OCI-LY7 (cell line): ENCODE data around the gene FXR1.

Experiments used
- CTCF ChIP-seq: fragments of 200-600 bp; sonication (generic); conservative IDR thresholded peaks from 2 replicates; pipeline ENCODE4 v1.5.1; 2014; ENCODE audit warnings: mild to moderate bottlenecking, antibody characterized with exemption, low read length, moderate library complexity, mixed read lengths
- EZH2phosphoT487 ChIP-seq: fragments of 200-600 bp; sonication (generic); IDR thresholded peaks from 2 replicates; pipeline ENCODE4 v1.6.1; 2018; ENCODE audit warnings: low read depth, borderline replicate concordance, mild to moderate bottlenecking, mixed run types, antibody characterized with exemption, low read length, moderate library complexity, mixed read lengths

- no peak for TF ChIP-seq CTCF
- no peak for TF ChIP-seq EZH2phosphoT487
These were observed 68.1 kb downstream of the FXR1 start for GRCh38 chr3:180980611-180981010.
